Smooth muscle cell of trachea (primary cell): ENCODE measurements around the gene MAU2. TPM values are rescaled to one million over a fixed set of nuclear protein-coding genes. Genes with fewer than 3 reads are reported as not detected.

ENCODE experiments used
- total RNA-seq: library from RNA; depleted of rRNA; stranded (reverse); fragments of >200 nt; gene quantifications from 2 replicates; pipeline ENCODE4 v1.2.1, GENCODE V29; 2014

MAU2 gene
- total RNA-seq, result 35.9 and 42.6 TPM in 2 replicates

DNA sequence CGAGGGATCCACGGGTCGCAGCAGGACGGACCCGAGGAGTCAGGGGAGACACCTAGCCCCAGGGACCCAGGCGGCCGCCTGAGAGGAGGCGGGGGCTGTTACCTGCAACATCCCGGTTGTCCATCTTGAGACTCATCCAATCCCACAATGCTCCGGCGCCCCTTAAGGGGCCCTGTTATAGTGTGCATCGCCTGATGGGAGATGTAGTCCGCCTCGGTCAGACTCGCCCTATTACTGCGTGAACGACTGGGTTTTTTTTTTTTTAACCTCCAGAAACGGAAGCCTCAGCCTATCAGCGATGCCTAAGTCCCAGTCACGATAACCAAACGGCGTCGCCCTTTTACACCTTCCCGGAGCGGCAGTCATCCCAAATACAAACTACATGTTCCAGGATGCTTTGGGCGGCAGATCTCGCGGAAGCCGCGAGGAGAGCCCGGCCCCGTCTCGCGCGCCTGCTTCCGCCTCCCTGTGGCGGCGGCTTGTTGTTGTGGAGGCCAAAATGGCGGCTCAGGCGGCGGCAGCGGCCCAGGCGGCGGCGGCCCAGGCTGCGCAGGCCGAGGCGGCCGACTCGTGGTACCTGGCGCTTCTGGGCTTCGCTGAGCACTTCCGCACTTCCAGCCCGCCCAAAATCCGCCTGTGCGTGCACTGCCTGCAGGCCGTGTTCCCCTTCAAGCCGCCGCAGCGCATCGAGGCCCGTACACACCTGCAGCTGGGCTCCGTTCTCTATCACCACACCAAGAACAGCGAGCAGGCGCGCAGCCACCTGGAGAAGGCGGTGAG, at the start of gene MAU2, which contains the start of gene SUGP1:
Gene MAU2 (plus strand): TSS at position 469 of the 780 bp plus-strand sequence. CDS start 31 bp downstream, at position 500.
Gene SUGP1 (minus strand): TSS at position 149 of the 780 bp plus-strand sequence. CDS start 13 bp downstream, at position 136.

GRCh38 chr19:19404879-19405860, 84.5 kb downstream of the MAU2 start, which contains the start of gene GATAD2A:
Gene GATAD2A (plus strand): TSS chr19:19405675. CDS start chr19:19465346, 59,671 bp downstream.

Other genes starting within 250 kb of the MAU2 start
- 19.8 and 47.8 TPM in 2 replicates for gene TMEM161A, start 182.4 kb upstream of the MAU2 start, total RNA-seq
- 0.17 TPM in 1 of 2 replicates, not detected in the other for gene MEF2B, start 150.6 kb upstream of the MAU2 start, total RNA-seq
- 12.2 and 15.7 TPM in 2 replicates for gene BORCS8, start 128.7 kb upstream of the MAU2 start, total RNA-seq
- gene RFXANK, start 128.6 kb upstream of the MAU2 start, total RNA-seq, result 61.2 and 71.3 TPM in 2 replicates
- gene NR2C2AP, start 117.4 kb upstream of the MAU2 start, total RNA-seq, result 3.3 and 4.9 TPM in 2 replicates
- under 0.01 TPM in 2 replicates for gene NCAN, start 108.9 kb upstream of the MAU2 start, total RNA-seq
- 0.29 and 1.7 TPM in 2 replicates for gene TM6SF2, start 47.5 kb upstream of the MAU2 start, total RNA-seq
- gene SUGP1, start 320 bp upstream of the MAU2 start, total RNA-seq, result 23.9 and 26.5 TPM in 2 replicates
- 40.5 and 49.6 TPM in 2 replicates for gene GATAD2A, start 84.8 kb downstream of the MAU2 start, total RNA-seq
- 2.3 and 4.5 TPM in 2 replicates for gene TSSK6, start 194.7 kb downstream of the MAU2 start, total RNA-seq
- 181 TPM in 2 replicates for gene NDUFA13, start 195.4 kb downstream of the MAU2 start, total RNA-seq
- 0.33 and 1.0 TPM in 2 replicates for gene YJEFN3, start 208.1 kb downstream of the MAU2 start, total RNA-seq
- gene CILP2, start 217.4 kb downstream of the MAU2 start, total RNA-seq, result under 0.01 and 1.3 TPM in 2 replicates